PC-3 (cell line): ENCODE measurements around the gene FOXK2. TPM values are rescaled to one million over a fixed set of nuclear protein-coding genes. Genes with fewer than 3 reads are reported as not detected.
"Not testable (repeated sequence)": the region's sequence is repeated elsewhere in the genome, so short reads cannot be mapped to it uniquely, and the experiment has no call there.

Experiments used
- ATAC-seq: fragments of 200-7000 bp; cut with Tn5 transposase; 2 replicates; pipeline ENCODE4 v1.9.1; 2020; ENCODE audit warnings: mild to moderate bottlenecking, moderate library complexity
- BruUV-seq: library from RNA; stranded (reverse); fragments of 400-500 nt; replicated peaks from 2 replicates; lab custom pipeline; 2021; lab: Mats Ljungman, UMichigan
- CTCF ChIA-PET: fragments of 300-600 bp; sonication (Branson Sonifier 250); formaldehyde crosslinking; loops from one replicate; lab custom pipeline; 2022; ENCODE audit warnings: antibody characterized with exemption; lab: Charles Lee
- POLR2A ChIA-PET: fragments of 300-600 bp; sonication (Branson Sonifier 250); formaldehyde crosslinking; loops from one replicate; lab custom pipeline; 2022; ENCODE audit warnings: antibody characterized with exemption; ENCODE audit not compliant: unreplicated experiment; lab: Charles Lee
- DNase-seq: peaks from one replicate; pipeline ENCODE4 v3.0.0-alpha.2; 2015
- H2AFZ ChIP-seq: fragments of 300-600 bp; sonication (generic); 2 replicates; pipeline ENCODE4 v1.6.0; 2016; ENCODE audit warnings: antibody characterized with exemption, low read length
- H3F3A ChIP-seq: fragments of 300-600 bp; sonication (generic); one replicate; pipeline ENCODE4 v1.6.0; 2017; ENCODE audit warnings: antibody characterized with exemption, low read length, control low read depth, mild to moderate bottlenecking; ENCODE audit not compliant: unreplicated experiment
- H3K27ac ChIP-seq: fragments of 300-600 bp; sonication (generic); 2 replicates; pipeline ENCODE4 v1.5.1; 2016; ENCODE audit warnings: mild to moderate bottlenecking, low read length
- H3K27me3 ChIP-seq: fragments of 300-600 bp; sonication (generic); 2 replicates; pipeline ENCODE4 v1.6.1; 2016; ENCODE audit warnings: low read length, mixed read lengths
- H3K36me3 ChIP-seq: fragments of 300-600 bp; sonication (generic); 2 replicates; pipeline ENCODE4 v1.6.1; 2016; ENCODE audit warnings: low read depth, mixed run types, low read length, mixed read lengths
- H3K4me1 ChIP-seq: fragments of 300-600 bp; sonication (generic); 2 replicates; pipeline ENCODE4 v1.5.1; 2016; ENCODE audit warnings: low read length; ENCODE audit not compliant: insufficient read depth
- H3K4me2 ChIP-seq: fragments of 300-600 bp; sonication (generic); 2 replicates; pipeline ENCODE4 v1.6.0; 2016; ENCODE audit warnings: low read length
- H3K4me3 ChIP-seq: fragments of 300-600 bp; sonication (generic); 2 replicates; pipeline ENCODE4 v1.5.1; 2016; ENCODE audit warnings: mild to moderate bottlenecking, low read length, mixed read lengths
- H3K79me2 ChIP-seq: fragments of 300-600 bp; sonication (generic); 2 replicates; pipeline ENCODE4 v1.6.1; 2017; ENCODE audit warnings: low read length, mixed read lengths
- H3K9ac ChIP-seq: fragments of 300-600 bp; sonication (generic); 2 replicates; pipeline ENCODE4 v1.6.0; 2016; ENCODE audit warnings: mild to moderate bottlenecking, low read length
- H3K9me2 ChIP-seq: fragments of 300-600 bp; sonication (generic); replicated peaks from 2 replicates; pipeline ENCODE4 v1.6.1; 2016; ENCODE audit warnings: mixed run types, low read length, mixed read lengths
- H3K9me3 ChIP-seq: fragments of 300-600 bp; sonication (generic); 2 replicates; pipeline ENCODE4 v1.6.1; 2016; ENCODE audit warnings: low read length, mixed read lengths
- H4K20me1 ChIP-seq: fragments of 300-600 bp; sonication (generic); 2 replicates; pipeline ENCODE4 v1.6.1; 2016; ENCODE audit warnings: low read length, mixed read lengths
- CTCF ChIP-seq: fragments of 300-600 bp; sonication (generic); conservative IDR thresholded peaks from 2 replicates; pipeline ENCODE4 v1.5.1; 2017; ENCODE audit warnings: antibody characterized with exemption, low read depth, mild to moderate bottlenecking, low read length
- EZH2 ChIP-seq: fragments of 300-600 bp; sonication (generic); IDR thresholded peaks from one replicate; pipeline ENCODE4 v1.6.1; 2017; ENCODE audit warnings: antibody characterized with exemption, mild to moderate bottlenecking, low read length; ENCODE audit not compliant: unreplicated experiment
- EZH2phosphoT487 ChIP-seq: fragments of 300-600 bp; sonication (generic); IDR thresholded peaks from 2 replicates; pipeline ENCODE4 v1.6.1; 2018; ENCODE audit warnings: mild to moderate bottlenecking, antibody characterized with exemption, low read length, borderline replicate concordance
- intact Hi-C: fragments of 100-400 bp; cut with micrococcal nuclease; formaldehyde crosslinking; loops from 2 replicates; pipeline ENCODE4 v1.9.0; 2023
- total RNA-seq: library from RNA; depleted of rRNA; stranded (reverse); fragments of >200 nt; gene quantifications from 2 replicates; pipeline ENCODE4 v1.2.3, GENCODE V29; 2014

Gene FOXK2
- total RNA-seq, 1 experiment from 2014 or later = 60.5 TPM

- Histone ChIP-seq H3K4me2 (no peak overlapping the region), H3K79me2 (peaks cover 94% of the 10 kb centered on the region), H3K9ac (no peak overlapping the region), H3K27ac (no peak overlapping the region), H3K9me2 (no peaks in the 10 kb centered on the region), H4K20me1 (peaks cover 43% of the 10 kb centered on the region), H3K4me3 (no peak overlapping the region), H2AFZ (no peak overlapping the region), H3K27me3 (no peaks in the 10 kb centered on the region), H3K36me3 (no peaks in the 10 kb centered on the region), H3K4me1 (peaks cover 13% of the 10 kb centered on the region), H3F3A (no peaks in the 10 kb centered on the region), H3K9me3 (no peaks in the 10 kb centered on the region)
- DNase-seq (no peak), ATAC-seq (no peak)
- ChIA-PET CTCF (no interaction called here), POLR2A (no interaction called here)
- intact Hi-C loops = loop anchor here (5.0 kb wide), 1 partner anchor 200 kb away; no protein-coding TSS in a partner anchor
- no TSS peak for BruUV-seq
- TF ChIP-seq EZH2phosphoT487 = no peak
- no peak for TF ChIP-seq EZH2
- no peak for TF ChIP-seq CTCF
Observed at GRCh38 chr17:82552580-82552979, 33.0 kb downstream of the FOXK2 start.

- Histone ChIP-seq H3K27ac (no peak overlapping the region), H3K4me2 (no peak overlapping the region), H3K9me2 (no peaks in the 10 kb centered on the region), H3K36me3 (no peaks in the 10 kb centered on the region), H2AFZ (no peak overlapping the region), H3K27me3 (no peaks in the 10 kb centered on the region), H3K4me3 (no peak overlapping the region), H3K79me2 (peaks cover 94% of the 10 kb centered on the region), H3F3A (no peaks in the 10 kb centered on the region), H3K4me1 (peaks cover 8% of the 10 kb centered on the region), H3K9me3 (no peaks in the 10 kb centered on the region), H3K9ac (no peak overlapping the region), H4K20me1 (peaks cover 39% of the 10 kb centered on the region)
- BruUV-seq = no TSS peak
- ChIA-PET CTCF (interaction anchor here (0.6 to 0.8 kb wide), 2 partner anchors 31 to 136 kb away, joined by 6 to 18 read pairs; no protein-coding TSS in a partner anchor), POLR2A (no interaction called here)
- TF ChIP-seq EZH2 = no peak
- no peak for TF ChIP-seq CTCF
- no peak for TF ChIP-seq EZH2phosphoT487
- ATAC-seq (no peak), DNase-seq (no peak)
- intact Hi-C loops = loop anchor here (5.0 kb wide), 1 partner anchor 201 kb away; no protein-coding TSS in a partner anchor
Observed at GRCh38 chr17:82553210-82553930, 33.8 kb downstream of the FOXK2 start.

- H3K27ac ChIP-seq, H3K4me1 ChIP-seq, H3F3A ChIP-seq, H3K27me3 ChIP-seq, H2AFZ ChIP-seq, intact Hi-C loops, DNase-seq, POLR2A ChIA-PET, BruUV-seq, H3K4me3 ChIP-seq, H3K9me2 ChIP-seq, H3K36me3 ChIP-seq, ATAC-seq, H3K9me3 ChIP-seq, H3K9ac ChIP-seq, CTCF ChIA-PET, H3K4me2 ChIP-seq: not testable (repeated sequence)
- Histone ChIP-seq H3K79me2 (peaks cover 96% of the 10 kb centered on the region), H4K20me1 (peaks cover 41% of the 10 kb centered on the region)
Observed at GRCh38 chr17:82557510-82557909, 38.0 kb downstream of the FOXK2 start.
